ENCODE results near the gene NCKAP1. TPM values are rescaled to one million over a fixed set of nuclear protein-coding genes. Genes with fewer than 3 reads are reported as not detected.

NCKAP1 gene, protein sequence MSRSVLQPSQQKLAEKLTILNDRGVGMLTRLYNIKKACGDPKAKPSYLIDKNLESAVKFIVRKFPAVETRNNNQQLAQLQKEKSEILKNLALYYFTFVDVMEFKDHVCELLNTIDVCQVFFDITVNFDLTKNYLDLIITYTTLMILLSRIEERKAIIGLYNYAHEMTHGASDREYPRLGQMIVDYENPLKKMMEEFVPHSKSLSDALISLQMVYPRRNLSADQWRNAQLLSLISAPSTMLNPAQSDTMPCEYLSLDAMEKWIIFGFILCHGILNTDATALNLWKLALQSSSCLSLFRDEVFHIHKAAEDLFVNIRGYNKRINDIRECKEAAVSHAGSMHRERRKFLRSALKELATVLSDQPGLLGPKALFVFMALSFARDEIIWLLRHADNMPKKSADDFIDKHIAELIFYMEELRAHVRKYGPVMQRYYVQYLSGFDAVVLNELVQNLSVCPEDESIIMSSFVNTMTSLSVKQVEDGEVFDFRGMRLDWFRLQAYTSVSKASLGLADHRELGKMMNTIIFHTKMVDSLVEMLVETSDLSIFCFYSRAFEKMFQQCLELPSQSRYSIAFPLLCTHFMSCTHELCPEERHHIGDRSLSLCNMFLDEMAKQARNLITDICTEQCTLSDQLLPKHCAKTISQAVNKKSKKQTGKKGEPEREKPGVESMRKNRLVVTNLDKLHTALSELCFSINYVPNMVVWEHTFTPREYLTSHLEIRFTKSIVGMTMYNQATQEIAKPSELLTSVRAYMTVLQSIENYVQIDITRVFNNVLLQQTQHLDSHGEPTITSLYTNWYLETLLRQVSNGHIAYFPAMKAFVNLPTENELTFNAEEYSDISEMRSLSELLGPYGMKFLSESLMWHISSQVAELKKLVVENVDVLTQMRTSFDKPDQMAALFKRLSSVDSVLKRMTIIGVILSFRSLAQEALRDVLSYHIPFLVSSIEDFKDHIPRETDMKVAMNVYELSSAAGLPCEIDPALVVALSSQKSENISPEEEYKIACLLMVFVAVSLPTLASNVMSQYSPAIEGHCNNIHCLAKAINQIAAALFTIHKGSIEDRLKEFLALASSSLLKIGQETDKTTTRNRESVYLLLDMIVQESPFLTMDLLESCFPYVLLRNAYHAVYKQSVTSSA
- total RNA-seq, result 13.2 and 20.0 TPM in 2 replicates

DNA sequence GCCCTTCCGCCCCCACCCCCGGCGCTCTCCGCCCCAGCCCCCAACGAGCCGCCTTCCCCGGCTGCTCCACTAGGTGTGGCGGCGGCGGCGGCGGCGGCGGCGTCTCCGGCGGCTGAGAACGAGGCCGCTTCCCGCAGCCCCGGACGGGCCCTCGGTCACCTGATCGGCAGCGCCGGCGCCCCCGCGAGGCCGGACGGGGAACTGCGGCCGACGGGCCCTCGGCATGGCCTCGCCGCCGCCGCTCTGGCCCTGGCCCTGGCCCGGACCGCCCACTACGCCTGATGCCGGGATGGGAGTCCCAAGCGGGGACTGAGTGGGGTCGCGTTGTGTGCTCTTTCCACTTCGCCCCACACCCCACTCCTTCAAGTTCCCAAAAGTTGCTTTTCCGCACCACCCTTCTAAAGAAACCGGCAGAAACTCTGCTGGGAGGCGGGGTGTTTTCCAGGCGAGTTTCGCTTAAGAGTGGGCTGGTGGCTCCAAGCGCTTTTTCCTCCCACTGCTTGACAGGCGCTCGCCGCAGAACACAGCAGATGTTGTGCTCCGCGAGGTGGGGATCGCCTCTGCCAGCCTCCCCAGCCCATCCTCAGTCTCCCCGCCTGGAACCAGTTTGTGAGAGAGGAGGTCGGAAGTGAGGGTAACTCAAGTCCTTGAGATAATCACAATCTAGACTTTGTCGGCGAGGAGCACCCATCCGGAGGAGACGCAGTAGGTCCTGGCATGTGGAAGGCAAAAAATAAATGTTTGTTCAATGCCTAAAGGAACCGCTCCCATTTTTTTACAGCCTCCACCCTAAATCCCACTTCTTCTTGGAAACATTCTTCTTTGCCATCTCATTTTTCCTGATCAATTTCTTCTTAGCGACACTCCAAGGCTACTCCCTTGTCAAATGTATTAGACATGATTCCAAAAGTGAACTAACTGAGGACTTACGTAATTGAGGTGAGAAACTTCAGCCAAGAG, at the start of gene NCKAP1:
Gene NCKAP1 (minus strand): TSS at position 117 of the 960 bp plus-strand sequence. CDS start 358 bp downstream, outside the sequence.
- no peaks in the 10 kb centered on the region for H3K36me3 Mint-ChIP-seq (ENCODE audit: low read depth)
- H3K4me3 Mint-ChIP-seq (ENCODE audit: low read depth), result peak within 1 kb of the TSS; percentile 82
- H3K27me3 Mint-ChIP-seq (ENCODE audit: low read depth), result peaks cover 67% of the 10 kb centered on the region
- DNase-seq (ENCODE audit: low spot score), result peak; percentile 73
- H3K4me1 Mint-ChIP-seq (ENCODE audit: low read depth), result peaks cover 22% of the 10 kb centered on the region
- no peaks in the 10 kb centered on the region for H3K9me3 Mint-ChIP-seq
- H3K27ac Mint-ChIP-seq, result peak within 1 kb of the TSS; percentile 12
- intact Hi-C loops (cut with micrococcal nuclease), result loop anchor here (1.0 to 10.0 kb wide), 5 partner anchors 40 to 322 kb away; partner anchors contain the start of genes DNAJC10, DUSP19 and NUP35

GRCh38 chr2:183081911-183082310, 43.7 kb upstream of the NCKAP1 start:
- Mint-ChIP-seq H3K27me3 (ENCODE audit: low read depth) (peaks cover 7% of the 10 kb centered on the region), H3K4me1 (ENCODE audit: low read depth) (peaks cover 7% of the 10 kb centered on the region), H3K27ac (no peak overlapping the region), H3K36me3 (ENCODE audit: low read depth) (no peaks in the 10 kb centered on the region), H3K9me3 (no peaks in the 10 kb centered on the region), H3K4me3 (ENCODE audit: low read depth) (no peak overlapping the region)
- DNase-seq (ENCODE audit: low spot score), result no peak
- intact Hi-C loops (cut with micrococcal nuclease), result no loop called here

GRCh38 chr2:183079139-183079775, 41.0 kb upstream of the NCKAP1 start:
- intact Hi-C loops (cut with micrococcal nuclease), result loop anchor here (5.0 kb wide), 1 partner anchor 362 kb away; the partner anchor contains the start of gene DNAJC10
- Mint-ChIP-seq H3K27ac (no peak overlapping the region), H3K9me3 (no peaks in the 10 kb centered on the region), H3K4me3 (ENCODE audit: low read depth) (peak overlapping the region; percentile 83), H3K36me3 (ENCODE audit: low read depth) (no peaks in the 10 kb centered on the region), H3K27me3 (ENCODE audit: low read depth) (peaks cover 7% of the 10 kb centered on the region), H3K4me1 (ENCODE audit: low read depth) (peaks cover 7% of the 10 kb centered on the region)
- DNase-seq (ENCODE audit: low spot score), result no peak

DNA sequence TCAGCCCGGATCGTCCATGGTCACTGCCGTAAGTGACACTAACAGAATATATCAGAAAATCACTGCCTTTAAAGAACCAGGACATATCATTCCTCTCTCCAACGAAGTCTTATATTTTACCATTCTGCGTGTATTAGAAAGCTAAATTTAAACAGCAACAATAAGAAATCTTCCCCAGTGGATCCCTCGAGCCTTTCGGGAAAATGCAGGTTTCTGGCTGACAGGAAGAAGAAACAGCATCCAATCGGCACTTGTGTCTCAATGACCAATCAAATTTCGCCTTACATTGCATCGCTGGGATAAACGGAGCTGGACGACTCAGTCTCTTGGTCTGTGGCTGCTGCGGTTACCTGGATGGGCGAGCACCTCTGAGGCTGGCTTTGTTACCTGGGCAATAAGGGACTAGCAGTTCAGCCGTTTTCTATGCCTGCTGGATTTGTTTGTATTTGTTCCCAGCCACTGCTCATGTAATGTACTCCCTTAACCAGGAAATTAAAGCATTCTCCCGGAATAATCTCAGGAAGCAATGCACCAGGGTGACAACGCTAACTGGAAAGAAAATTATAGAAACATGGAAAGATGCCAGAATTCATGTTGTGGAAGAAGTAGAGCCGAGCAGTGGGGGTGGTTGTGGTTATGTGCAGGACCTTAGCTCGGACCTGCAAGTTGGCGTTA, 40.3 kb upstream of the NCKAP1 start, which contains the start of gene DUSP19:
Gene DUSP19 (plus strand): TSS at position 284 of the 675 bp plus-strand sequence. CDS start 187 bp downstream, at position 471.
- intact Hi-C loops (cut with micrococcal nuclease), result loop anchor here (1.0 to 5.0 kb wide), 3 partner anchors 40 to 361 kb away; partner anchors contain the start of genes DNAJC10, NCKAP1 and NUP35
- Mint-ChIP-seq H3K4me1 (ENCODE audit: low read depth) (peaks cover 7% of the 10 kb centered on the region), H3K4me3 (ENCODE audit: low read depth) (peak within 1 kb of the TSS; percentile 83), H3K27ac (peak within 1 kb of the TSS; percentile 21), H3K36me3 (ENCODE audit: low read depth) (no peaks in the 10 kb centered on the region), H3K27me3 (ENCODE audit: low read depth) (peaks cover 7% of the 10 kb centered on the region), H3K9me3 (no peaks in the 10 kb centered on the region)
- DNase-seq (ENCODE audit: low spot score), result peak; percentile 72

- Mint-ChIP-seq H3K4me3 (ENCODE audit: low read depth) (peak overlapping the region; percentile 83), H3K27ac (no peak overlapping the region), H3K27me3 (ENCODE audit: low read depth) (peaks cover 7% of the 10 kb centered on the region), H3K36me3 (ENCODE audit: low read depth) (no peaks in the 10 kb centered on the region), H3K4me1 (ENCODE audit: low read depth) (peaks cover 7% of the 10 kb centered on the region), H3K9me3 (no peaks in the 10 kb centered on the region)
- peak; percentile 13 for DNase-seq (ENCODE audit: low spot score)
- intact Hi-C loops (cut with micrococcal nuclease), result loop anchor here (1.0 to 5.0 kb wide), 3 partner anchors 40 to 361 kb away; partner anchors contain the start of genes DNAJC10, NCKAP1 and NUP35
Observed at GRCh38 chr2:183078163-183078463, 39.9 kb upstream of the NCKAP1 start.

DNA sequence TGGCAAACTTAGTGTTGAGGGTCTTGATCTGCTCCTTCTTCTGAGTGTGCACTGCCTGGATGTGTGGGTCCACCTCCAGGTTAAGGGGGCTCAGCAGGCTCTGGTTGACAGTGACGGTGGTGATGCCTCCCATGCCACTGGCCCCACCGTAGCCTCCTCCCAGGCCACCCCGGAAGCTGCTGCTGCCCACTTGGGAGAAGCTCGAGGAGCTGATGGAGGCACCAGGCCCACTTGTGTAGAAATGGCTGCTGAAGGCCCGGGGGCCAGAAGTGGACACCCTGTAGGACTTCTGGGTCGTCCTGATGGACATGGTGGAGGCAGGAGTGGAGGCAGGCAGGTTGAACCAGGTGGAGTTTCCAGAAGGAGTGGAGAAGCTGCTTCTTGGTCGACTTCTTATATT, 33.9 kb upstream of the NCKAP1 start:
- H3K9me3 Mint-ChIP-seq, result no peaks in the 10 kb centered on the region
- intact Hi-C loops (cut with micrococcal nuclease), result no loop called here

GRCh38 chr2:183070942-183071844, 32.9 kb upstream of the NCKAP1 start:
- intact Hi-C loops (cut with micrococcal nuclease), result no loop called here
- Mint-ChIP-seq H3K4me3 (ENCODE audit: low read depth) (no peak overlapping the region), H3K27me3 (ENCODE audit: low read depth) (peaks cover 3% of the 10 kb centered on the region), H3K4me1 (ENCODE audit: low read depth) (no peaks in the 10 kb centered on the region), H3K36me3 (ENCODE audit: low read depth) (no peaks in the 10 kb centered on the region), H3K27ac (no peak overlapping the region), H3K9me3 (no peaks in the 10 kb centered on the region)
- no peak for DNase-seq (ENCODE audit: low spot score)

More for the DNA sequence above, 33.9 kb upstream of the NCKAP1 start:
- H3K4me3 Mint-ChIP-seq (ENCODE audit: low read depth), result no peak overlapping the region
- no peaks in the 10 kb centered on the region for H3K4me1 Mint-ChIP-seq (ENCODE audit: low read depth)
- H3K36me3 Mint-ChIP-seq (ENCODE audit: low read depth), result no peaks in the 10 kb centered on the region
- no peaks in the 10 kb centered on the region for H3K27me3 Mint-ChIP-seq (ENCODE audit: low read depth)
- DNase-seq (ENCODE audit: low spot score), result no peak
- H3K27ac Mint-ChIP-seq, result no peak overlapping the region

DNA sequence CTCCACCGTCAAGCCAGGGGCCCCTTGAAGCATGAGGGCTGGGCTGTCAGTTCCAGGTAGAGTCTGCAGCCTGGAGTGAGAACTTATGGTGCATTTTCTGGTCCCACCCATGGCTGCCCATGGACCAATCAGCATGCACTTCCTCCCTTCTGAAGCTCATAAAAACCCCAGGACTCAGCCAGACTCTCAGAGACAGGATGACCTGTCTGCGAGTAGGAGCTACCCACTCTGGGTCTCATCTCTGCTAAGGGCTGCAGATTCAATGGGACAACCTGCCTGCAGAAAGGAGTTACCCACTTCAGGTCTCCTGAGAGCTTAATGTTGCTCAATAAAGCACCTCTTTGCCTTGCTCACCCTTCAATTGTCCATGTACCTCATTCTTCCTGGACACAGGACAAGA, 30.9 kb upstream of the NCKAP1 start:
- intact Hi-C loops (cut with micrococcal nuclease), result no loop called here
- Mint-ChIP-seq H3K4me3 (ENCODE audit: low read depth) (no peak overlapping the region), H3K9me3 (no peaks in the 10 kb centered on the region), H3K27me3 (ENCODE audit: low read depth) (peaks cover 3% of the 10 kb centered on the region), H3K36me3 (ENCODE audit: low read depth) (no peaks in the 10 kb centered on the region), H3K27ac (no peak overlapping the region), H3K4me1 (ENCODE audit: low read depth) (no peaks in the 10 kb centered on the region)
- DNase-seq (ENCODE audit: low spot score), result no peak

GRCh38 chr2:183068561-183068960, 30.3 kb upstream of the NCKAP1 start:
- intact Hi-C loops (cut with micrococcal nuclease), result no loop called here
- H3K9me3 Mint-ChIP-seq, result no peaks in the 10 kb centered on the region
- DNase-seq (ENCODE audit: low spot score), result no peak
- H3K36me3 Mint-ChIP-seq (ENCODE audit: low read depth), result no peaks in the 10 kb centered on the region
- no peaks in the 10 kb centered on the region for H3K4me1 Mint-ChIP-seq (ENCODE audit: low read depth)
- H3K27me3 Mint-ChIP-seq (ENCODE audit: low read depth), result peaks cover 3% of the 10 kb centered on the region
- H3K4me3 Mint-ChIP-seq (ENCODE audit: low read depth), result no peak overlapping the region
- H3K27ac Mint-ChIP-seq, result no peak overlapping the region

- H3K9me3 Mint-ChIP-seq, result no peaks in the 10 kb centered on the region
- H3K27me3 Mint-ChIP-seq (ENCODE audit: low read depth), result peaks cover 7% of the 10 kb centered on the region
- no peak overlapping the region for H3K4me3 Mint-ChIP-seq (ENCODE audit: low read depth)
- intact Hi-C loops (cut with micrococcal nuclease), result no loop called here
- H3K36me3 Mint-ChIP-seq (ENCODE audit: low read depth), result no peaks in the 10 kb centered on the region
- no peak for DNase-seq (ENCODE audit: low spot score)
- no peak overlapping the region for H3K27ac Mint-ChIP-seq
- peaks cover 6% of the 10 kb centered on the region for H3K4me1 Mint-ChIP-seq (ENCODE audit: low read depth)
Observed at GRCh38 chr2:183063083-183063482, 24.8 kb upstream of the NCKAP1 start.
